ENCODE measurements around the gene MED27.
"Not testable (repeated sequence)": the region's sequence is repeated elsewhere in the genome, so short reads cannot be mapped to it uniquely, and the experiment has no call there.

MED27 gene

GRCh38 chr9:132077881-132078698 lies 1.6 kb downstream of the MED27 start:
- DNase-seq = peak in 4 of 58 donors; percentile 16 to 31 (median 24)

- no peak for DNase-seq
These were observed 3.8 kb downstream of the MED27 start for GRCh38 chr9:132075853-132076252.

- no peak for DNase-seq
These were observed 4.9 kb downstream of the MED27 start for GRCh38 chr9:132074736-132075135.

- DNase-seq = no peak
These were observed 7.7 kb downstream of the MED27 start for GRCh38 chr9:132071847-132072507.

- peak in 3 of 58 donors; percentile 16 to 44 (median 32) for DNase-seq
These were observed 10.4 kb downstream of the MED27 start for GRCh38 chr9:132069046-132069898.

- peak in 42 of 58 donors; percentile 16 to 85 (median 57) for DNase-seq
These were observed 11.1 kb downstream of the MED27 start for GRCh38 chr9:132068605-132069004.

GRCh38 chr9:132066511-132066910 lies 13.2 kb downstream of the MED27 start:
- no peak for DNase-seq

GRCh38 chr9:132066057-132066456 lies 13.6 kb downstream of the MED27 start:
- no peak for DNase-seq

GRCh38 chr9:132063281-132063680 lies 16.4 kb downstream of the MED27 start:
- DNase-seq = no peak

- no peak for DNase-seq
These were observed 16.9 kb downstream of the MED27 start for GRCh38 chr9:132062806-132063205.

GRCh38 chr9:132061526-132061925 lies 18.1 kb downstream of the MED27 start:
- DNase-seq = no peak

- peak in 4 of 58 donors; percentile 14 to 41 (median 32) for DNase-seq
These were observed 20.3 kb downstream of the MED27 start for GRCh38 chr9:132059361-132059760.

GRCh38 chr9:132058226-132058625 lies 21.4 kb downstream of the MED27 start:
- DNase-seq = not testable (repeated sequence)

GRCh38 chr9:132056717-132057560 lies 22.7 kb downstream of the MED27 start:
- no peak for DNase-seq

GRCh38 chr9:132055756-132056155 lies 23.9 kb downstream of the MED27 start:
- no peak for DNase-seq

GRCh38 chr9:132054024-132054423 lies 25.6 kb downstream of the MED27 start:
- DNase-seq = no peak

GRCh38 chr9:132049900-132050299 lies 29.8 kb downstream of the MED27 start:
- no peak for DNase-seq

GRCh38 chr9:132049323-132049882 lies 30.3 kb downstream of the MED27 start:
- DNase-seq = peak in 27 of 58 donors; percentile 8 to 74 (median 34)

- no peak for DNase-seq
These were observed 31.5 kb downstream of the MED27 start for GRCh38 chr9:132048201-132048600.

GRCh38 chr9:132046456-132046855 lies 33.2 kb downstream of the MED27 start:
- DNase-seq = no peak

All from anterior cingulate cortex (tissue), 58 donors.